GM23248 (cell line): ENCODE results near the gene MYF6. TPM values are rescaled to one million over a fixed set of nuclear protein-coding genes. Genes with fewer than 3 reads are reported as not detected.

Source experiments
- DNase-seq: peaks from one replicate; pipeline ENCODE4 v3.0.0-alpha.2; 2015
- H2AFZ ChIP-seq: fragments of 200-600 bp; sonication (generic); 2 replicates; pipeline ENCODE4 v1.6.1; 2016; ENCODE audit warnings: antibody characterized with exemption
- H3F3A ChIP-seq: fragments of 200-600 bp; sonication (generic); 2 replicates; pipeline ENCODE4 v1.6.1; 2016; ENCODE audit warnings: mild to moderate bottlenecking, antibody characterized with exemption, mixed run types; ENCODE audit not compliant: insufficient read depth
- H3K27ac ChIP-seq: fragments of 200-600 bp; sonication (generic); 2 replicates; pipeline ENCODE4 v1.5.1; 2016; ENCODE audit warnings: mild to moderate bottlenecking
- H3K27me3 ChIP-seq: fragments of 200-600 bp; sonication (generic); replicated peaks from 2 replicates; pipeline ENCODE4 v1.6.1; 2016; ENCODE audit warnings: mild to moderate bottlenecking; ENCODE audit not compliant: insufficient read depth
- H3K36me3 ChIP-seq: fragments of 200-600 bp; sonication (generic); 2 replicates; pipeline ENCODE4 v1.6.1; 2016; ENCODE audit warnings: low read depth, mild to moderate bottlenecking
- H3K4me1 ChIP-seq: fragments of 200-600 bp; sonication (generic); 2 replicates; pipeline ENCODE4 v1.6.1; 2016; ENCODE audit warnings: mild to moderate bottlenecking; ENCODE audit not compliant: insufficient read depth
- H3K4me2 ChIP-seq: fragments of 200-600 bp; sonication (generic); one replicate; pipeline ENCODE4 v1.6.1; 2016; ENCODE audit warnings: mild to moderate bottlenecking; ENCODE audit not compliant: unreplicated experiment
- H3K4me3 ChIP-seq: fragments of 200-600 bp; sonication (generic); 2 replicates; pipeline ENCODE4 v1.5.1; 2016; ENCODE audit warnings: mild to moderate bottlenecking
- H3K79me2 ChIP-seq: fragments of 200-600 bp; sonication (generic); 2 replicates; pipeline ENCODE4 v1.6.1; 2016; ENCODE audit warnings: mild to moderate bottlenecking; ENCODE audit not compliant: insufficient read depth
- H3K9ac ChIP-seq: fragments of 200-600 bp; sonication (generic); 2 replicates; pipeline ENCODE4 v1.6.1; 2016; ENCODE audit warnings: mild to moderate bottlenecking
- H3K9me2 ChIP-seq: fragments of 200-600 bp; sonication (generic); 2 replicates; pipeline ENCODE4 v1.6.1; 2016; ENCODE audit warnings: mixed run types, mild to moderate bottlenecking, moderate library complexity; ENCODE audit not compliant: insufficient read depth
- H3K9me3 ChIP-seq: fragments of 200-600 bp; sonication (generic); one replicate; pipeline ENCODE4 v1.6.1; 2017; ENCODE audit warnings: low read depth
- H4K20me1 ChIP-seq: fragments of 200-600 bp; sonication (generic); 2 replicates; pipeline ENCODE4 v1.6.0; 2016; ENCODE audit not compliant: insufficient read depth
- EZH2 ChIP-seq: fragments of 200-600 bp; sonication (generic); IDR thresholded peaks from 2 replicates; pipeline ENCODE4 v1.6.1; 2018; ENCODE audit warnings: antibody characterized with exemption, mild to moderate bottlenecking; ENCODE audit not compliant: insufficient read depth, poor library complexity, severe bottlenecking
- EZH2phosphoT487 ChIP-seq: fragments of 200-600 bp; sonication (generic); IDR thresholded peaks from 2 replicates; pipeline ENCODE4 v1.6.1; 2018; ENCODE audit warnings: antibody characterized with exemption, moderate library complexity, mild to moderate bottlenecking, low read depth; ENCODE audit not compliant: insufficient read depth
- WGBS, 2 experiments: methylation state at CpG; one replicate each; pipeline ENCODE4 v1.1.6; 2015 to 2017; ENCODE audit warnings: low lambda C conversion rate in 2 of 2, low coverage in 1 of 2; ENCODE audit errors: missing lambda C conversion rate in 2 of 2; 5-methylcytosine and 5-hydroxymethylcytosine counted together
- in situ Hi-C: fragments of 300-500 bp; cut with MboI; formaldehyde crosslinking; loops from 2 replicates; pipeline ENCODE4 v1.15.0; 2020
- polyA plus RNA-seq: library from polyadenylated mRNA; unstranded; fragments of >200 nt; fragmentation: Nextera tagmentation; extraction: Ambion mirVana; gene quantifications from 2 replicates; pipeline ENCODE4 v1.2.1, GENCODE V29; 2016
- total RNA-seq: library from RNA; depleted of rRNA; stranded (reverse); fragments of >200 nt; shearing (Covaris generic); gene quantifications from 2 replicates; pipeline ENCODE4 v1.2.3, GENCODE V29; 2014

The MYF6 gene
- total and polyA plus RNA-seq, 2 experiments from 2014 or later: not detected

DNA sequence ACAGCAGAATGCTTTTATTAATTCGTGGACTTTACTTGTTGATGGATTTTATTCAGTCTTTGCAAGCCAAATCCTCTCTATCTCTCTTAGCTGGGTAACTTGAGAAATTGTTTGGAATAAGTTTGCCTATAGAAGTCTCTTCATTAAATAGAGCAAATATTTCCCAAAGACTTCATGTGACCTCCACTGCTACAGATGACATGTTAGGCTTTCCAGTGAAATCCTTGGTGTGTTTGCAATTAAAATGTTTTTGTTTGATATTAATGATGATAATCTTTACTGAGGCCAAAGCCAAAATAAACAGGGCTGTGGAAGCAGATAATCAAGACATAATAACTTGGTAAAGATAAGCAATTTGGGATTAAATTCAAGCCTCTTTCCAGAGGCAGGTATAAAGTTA is 4.4 kb downstream of the MYF6 start:
- no peak overlapping the region for H3K4me2 ChIP-seq
- WGBS, 2 experiments: 43 to 45% methylated on average over 1 of the region's 1 CpG
- no peaks in the 10 kb centered on the region for H3K79me2 ChIP-seq
- no peak overlapping the region for H3K27ac ChIP-seq
- H2AFZ ChIP-seq: no peak overlapping the region
- TF ChIP-seq EZH2phosphoT487 (no peak), EZH2 (no peak)
- no peaks in the 10 kb centered on the region for H3K27me3 ChIP-seq
- in situ Hi-C loops: no loop called here
- H3F3A ChIP-seq: no peaks in the 10 kb centered on the region
- no peaks in the 10 kb centered on the region for H3K4me1 ChIP-seq
- H3K9me2 ChIP-seq: no peaks in the 10 kb centered on the region
- H3K9me3 ChIP-seq: no peaks in the 10 kb centered on the region
- H4K20me1 ChIP-seq: no peaks in the 10 kb centered on the region
- DNase-seq: no peak
- H3K36me3 ChIP-seq: no peaks in the 10 kb centered on the region
- H3K9ac ChIP-seq: no peak overlapping the region
- H3K4me3 ChIP-seq: no peak overlapping the region

DNA sequence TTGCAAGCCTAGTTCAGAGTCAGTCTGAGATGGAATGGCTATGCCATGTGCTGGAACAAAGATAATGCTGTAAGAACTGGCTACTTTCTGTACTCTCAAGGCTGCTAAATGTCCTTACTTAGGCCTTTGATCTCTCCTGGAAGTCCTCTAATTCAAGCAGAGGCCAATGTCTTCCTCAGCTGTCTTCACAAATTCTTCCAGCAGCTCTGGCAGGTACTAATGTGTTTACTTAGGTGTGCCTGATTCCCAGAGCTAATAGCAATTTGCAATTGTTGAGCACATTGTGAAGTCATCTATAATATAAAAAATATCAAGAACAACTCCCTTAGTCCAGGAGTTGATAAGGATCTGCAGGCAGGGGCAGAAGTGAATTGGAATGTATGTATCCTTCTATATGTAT is 5.4 kb downstream of the MYF6 start:
- H3K27me3 ChIP-seq: no peaks in the 10 kb centered on the region
- TF ChIP-seq EZH2phosphoT487: no peak
- no peak for TF ChIP-seq EZH2
- no peak overlapping the region for H3K4me2 ChIP-seq
- no peak overlapping the region for H3K4me3 ChIP-seq
- H3F3A ChIP-seq: no peaks in the 10 kb centered on the region
- H3K4me1 ChIP-seq: no peaks in the 10 kb centered on the region
- DNase-seq: no peak
- no peak overlapping the region for H2AFZ ChIP-seq
- H3K9me2 ChIP-seq: no peaks in the 10 kb centered on the region
- H3K79me2 ChIP-seq: no peaks in the 10 kb centered on the region
- no peak overlapping the region for H3K27ac ChIP-seq
- H4K20me1 ChIP-seq: no peaks in the 10 kb centered on the region
- no peaks in the 10 kb centered on the region for H3K36me3 ChIP-seq
- no peak overlapping the region for H3K9ac ChIP-seq
- in situ Hi-C loops: no loop called here
- H3K9me3 ChIP-seq: no peaks in the 10 kb centered on the region

DNA sequence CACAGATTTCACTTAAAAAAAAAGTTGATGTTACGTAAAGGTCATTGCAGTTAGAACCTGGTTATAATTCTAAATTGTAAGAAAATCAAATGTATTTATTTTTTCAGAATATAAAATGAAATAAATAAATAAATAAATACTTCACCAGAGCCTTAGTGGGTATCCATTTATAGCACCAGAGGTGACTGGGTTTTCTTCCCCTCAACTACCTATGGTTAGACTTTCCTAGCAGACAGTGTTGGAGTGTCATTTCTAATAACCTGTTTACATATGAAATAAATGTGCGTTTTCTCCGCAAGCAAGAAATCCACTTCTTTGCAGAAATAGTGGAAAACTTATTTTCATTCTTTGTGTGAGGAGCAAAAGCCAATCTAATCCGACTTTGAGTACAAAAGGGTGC is 6.0 kb downstream of the MYF6 start:
- H3K27ac ChIP-seq: no peak overlapping the region
- H3K36me3 ChIP-seq: no peaks in the 10 kb centered on the region
- WGBS, 2 experiments: 84 to 94% methylated on average over 4 of the region's 4 CpGs
- in situ Hi-C loops: no loop called here
- no peaks in the 10 kb centered on the region for H3K9me2 ChIP-seq
- H3K4me2 ChIP-seq: no peak overlapping the region
- H3K4me1 ChIP-seq: no peaks in the 10 kb centered on the region
- H3F3A ChIP-seq: no peaks in the 10 kb centered on the region
- DNase-seq: no peak
- no peaks in the 10 kb centered on the region for H4K20me1 ChIP-seq
- no peak overlapping the region for H3K9ac ChIP-seq
- H2AFZ ChIP-seq: no peak overlapping the region
- no peaks in the 10 kb centered on the region for H3K79me2 ChIP-seq
- H3K9me3 ChIP-seq: no peaks in the 10 kb centered on the region
- no peaks in the 10 kb centered on the region for H3K27me3 ChIP-seq
- H3K4me3 ChIP-seq: no peak overlapping the region
- TF ChIP-seq EZH2phosphoT487 (no peak), EZH2 (no peak)

DNA sequence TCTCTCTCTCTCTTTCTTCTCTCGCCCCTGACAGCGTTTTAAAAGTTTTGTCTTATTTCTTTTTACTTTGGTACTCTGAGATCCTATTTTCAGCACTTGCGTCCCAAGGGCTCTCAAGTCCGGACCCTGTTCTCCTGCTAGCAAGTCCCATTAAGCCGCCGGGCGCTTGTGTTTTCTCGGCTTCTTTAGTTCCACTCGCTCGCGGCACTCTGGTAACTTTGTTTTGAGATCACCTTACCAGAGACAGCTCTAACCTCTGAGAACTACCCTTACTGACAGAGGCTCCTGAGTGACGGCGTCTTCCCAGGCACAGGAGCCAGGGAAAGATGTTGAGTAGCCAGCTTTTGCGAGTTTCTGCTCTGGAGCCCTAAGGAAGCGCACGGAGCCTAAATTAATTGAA is 6.6 kb downstream of the MYF6 start:
- H3K4me2 ChIP-seq: no peak overlapping the region
- no peaks in the 10 kb centered on the region for H3F3A ChIP-seq
- 87 to 94% methylated on average over 16 of the region's 16 CpGs for WGBS, 2 experiments
- no peaks in the 10 kb centered on the region for H3K79me2 ChIP-seq
- H3K9me3 ChIP-seq: no peaks in the 10 kb centered on the region
- H3K27me3 ChIP-seq: no peaks in the 10 kb centered on the region
- H2AFZ ChIP-seq: no peak overlapping the region
- DNase-seq: no peak
- no peak overlapping the region for H3K9ac ChIP-seq
- H3K4me3 ChIP-seq: no peak overlapping the region
- no peaks in the 10 kb centered on the region for H3K9me2 ChIP-seq
- TF ChIP-seq EZH2: no peak
- no peak for TF ChIP-seq EZH2phosphoT487
- H3K36me3 ChIP-seq: no peaks in the 10 kb centered on the region
- in situ Hi-C loops: no loop called here
- no peaks in the 10 kb centered on the region for H3K4me1 ChIP-seq
- no peaks in the 10 kb centered on the region for H4K20me1 ChIP-seq
- no peak overlapping the region for H3K27ac ChIP-seq

DNA sequence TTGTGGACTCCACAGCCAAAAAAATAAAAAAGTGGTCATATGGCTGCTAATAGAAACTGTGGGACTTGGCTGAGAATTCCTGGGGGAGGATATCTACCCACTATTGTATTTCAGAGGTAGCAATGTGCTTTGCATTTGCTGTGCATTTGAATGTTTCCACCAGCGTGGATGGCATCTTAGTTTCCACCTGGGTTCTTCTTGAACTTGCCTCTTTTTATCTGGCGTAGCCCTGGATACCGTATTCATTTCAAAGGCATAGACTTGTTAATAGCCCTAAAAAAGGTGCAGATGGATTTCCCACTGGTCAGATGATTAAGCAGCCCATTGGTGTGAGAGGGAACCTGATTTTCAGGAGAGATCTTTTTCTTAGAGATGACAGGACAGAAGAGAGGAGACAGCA is 7.4 kb downstream of the MYF6 start:
- Histone ChIP-seq H3K9ac (no peak overlapping the region), H3K36me3 (no peaks in the 10 kb centered on the region), H3K4me1 (no peaks in the 10 kb centered on the region), H3F3A (no peaks in the 10 kb centered on the region), H3K27ac (no peak overlapping the region), H4K20me1 (no peaks in the 10 kb centered on the region), H3K79me2 (no peaks in the 10 kb centered on the region), H3K4me3 (no peak overlapping the region), H2AFZ (no peak overlapping the region), H3K4me2 (no peak overlapping the region), H3K9me2 (no peaks in the 10 kb centered on the region), H3K27me3 (no peaks in the 10 kb centered on the region), H3K9me3 (no peaks in the 10 kb centered on the region)
- in situ Hi-C loops: no loop called here
- DNase-seq: no peak
- WGBS, 2 experiments: 87 to 93% methylated on average over 3 of the region's 3 CpGs
- TF ChIP-seq EZH2 (no peak), EZH2phosphoT487 (no peak)
